ENCODE data around the gene ATP12A. TPM values are rescaled to one million over a fixed set of nuclear protein-coding genes. Genes with fewer than 3 reads are reported as not detected.

The ATP12A gene
- total and polyA plus RNA-seq, 2 donors, result 0.28 to 2.2 TPM

GRCh38 chr13:24744247-24744646, 64.0 kb downstream of the ATP12A start:
- no peak for DNase-seq (ENCODE audit: low read depth in 6 of 9, low spot score in 9 of 9)
- peaks cover 45 to 60% of the 10 kb centered on the region in 2 donors for H3K27me3 ChIP-seq (ENCODE audit: control insufficient read depth in 2 of 2, insufficient read depth in 1 of 2, low read length in 1 of 2)
- H3K4me3 ChIP-seq (ENCODE audit: low read length in 2 of 2), result no peak overlapping the region
- WGBS, result 92% methylated on average over 6 of the region's 6 CpGs
- no peaks in the 10 kb centered on the region for H3K9me3 ChIP-seq (ENCODE audit: control insufficient read depth in 2 of 2, insufficient read depth in 1 of 2, low read length in 1 of 2)
- peaks cover 0 to 3% of the 10 kb centered on the region in 2 donors for H3K4me1 ChIP-seq (ENCODE audit: control insufficient read depth in 2 of 2, insufficient read depth in 2 of 2, low read length in 2 of 2)
- no peak overlapping the region for H3K27ac ChIP-seq (ENCODE audit: low read depth in 1 of 2, low read length in 1 of 2)
- H3K36me3 ChIP-seq (ENCODE audit: control insufficient read depth in 2 of 2, insufficient read depth in 2 of 2, low read length in 1 of 2), result no peaks in the 10 kb centered on the region

GRCh38 chr13:24745516-24745860, 65.3 kb downstream of the ATP12A start:
- no peak overlapping the region for H3K27ac ChIP-seq (ENCODE audit: low read depth in 1 of 2, low read length in 1 of 2)
- peaks cover 0 to 3% of the 10 kb centered on the region in 2 donors for H3K4me1 ChIP-seq (ENCODE audit: control insufficient read depth in 2 of 2, insufficient read depth in 2 of 2, low read length in 2 of 2)
- H3K9me3 ChIP-seq (ENCODE audit: control insufficient read depth in 2 of 2, insufficient read depth in 1 of 2, low read length in 1 of 2), result no peaks in the 10 kb centered on the region
- DNase-seq (ENCODE audit: low read depth in 6 of 9, low spot score in 9 of 9), result no peak
- no peak overlapping the region for H3K4me3 ChIP-seq (ENCODE audit: low read length in 2 of 2)
- H3K36me3 ChIP-seq (ENCODE audit: control insufficient read depth in 2 of 2, insufficient read depth in 2 of 2, low read length in 1 of 2), result no peaks in the 10 kb centered on the region
- peaks cover 45 to 69% of the 10 kb centered on the region in 2 donors for H3K27me3 ChIP-seq (ENCODE audit: control insufficient read depth in 2 of 2, insufficient read depth in 1 of 2, low read length in 1 of 2)
- 47% methylated on average over 24 of the region's 24 CpGs for WGBS

DNA sequence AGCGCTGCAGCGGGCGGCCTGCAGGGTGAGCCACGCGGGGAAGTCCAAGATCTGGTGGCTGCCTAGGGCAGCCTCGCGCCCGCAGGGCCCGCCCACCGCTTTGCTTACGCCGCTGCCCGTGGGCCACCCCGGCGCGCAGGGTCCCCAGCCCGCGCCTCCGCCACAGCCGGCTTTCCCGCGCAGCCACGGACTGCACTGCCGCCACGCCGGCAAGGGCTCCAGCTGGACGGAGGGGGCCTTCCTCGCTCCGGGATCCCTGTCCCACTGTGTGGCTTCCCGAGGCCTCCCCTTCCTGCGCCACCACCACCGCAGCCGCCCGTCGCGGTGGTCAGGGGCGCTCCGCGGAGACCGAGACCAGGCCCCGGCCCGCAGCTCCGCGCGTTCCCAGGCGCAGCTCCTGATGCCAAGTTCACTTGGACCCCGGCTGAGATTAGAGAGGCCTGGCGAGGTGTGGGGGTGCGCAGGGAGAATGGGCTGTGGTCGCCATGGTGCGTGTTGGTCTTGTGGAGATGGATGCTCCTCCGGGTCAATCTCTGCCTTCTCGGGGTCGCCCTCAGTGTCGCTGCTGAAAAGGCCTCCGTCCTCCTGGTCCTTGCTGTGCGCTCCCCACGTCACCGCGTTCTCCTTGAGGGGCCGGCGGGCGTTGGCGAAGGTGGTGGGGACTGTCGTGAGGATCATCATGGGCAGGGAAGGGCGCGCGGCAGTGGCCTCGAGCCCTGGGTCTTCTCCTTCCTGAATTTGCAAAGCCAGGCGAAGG, 65.8 kb downstream of the ATP12A start:
- H3K4me3 ChIP-seq (ENCODE audit: low read length in 2 of 2), result no peak overlapping the region
- H3K36me3 ChIP-seq (ENCODE audit: control insufficient read depth in 2 of 2, insufficient read depth in 2 of 2, low read length in 1 of 2), result no peaks in the 10 kb centered on the region
- peaks cover 45 to 69% of the 10 kb centered on the region in 2 donors for H3K27me3 ChIP-seq (ENCODE audit: control insufficient read depth in 2 of 2, insufficient read depth in 1 of 2, low read length in 1 of 2)
- peaks cover 0 to 3% of the 10 kb centered on the region in 2 donors for H3K4me1 ChIP-seq (ENCODE audit: control insufficient read depth in 2 of 2, insufficient read depth in 2 of 2, low read length in 2 of 2)
- WGBS, result 4% methylated on average over 70 of the region's 70 CpGs
- no peak for DNase-seq (ENCODE audit: low read depth in 6 of 9, low spot score in 9 of 9)
- H3K27ac ChIP-seq (ENCODE audit: low read depth in 1 of 2, low read length in 1 of 2), result no peak overlapping the region
- no peaks in the 10 kb centered on the region for H3K9me3 ChIP-seq (ENCODE audit: control insufficient read depth in 2 of 2, insufficient read depth in 1 of 2, low read length in 1 of 2)

GRCh38 chr13:24746618-24747247, 66.5 kb downstream of the ATP12A start:
- no peak overlapping the region for H3K27ac ChIP-seq (ENCODE audit: low read depth in 1 of 2, low read length in 1 of 2)
- 1% methylated on average over 56 of the region's 56 CpGs for WGBS
- H3K27me3 ChIP-seq (ENCODE audit: control insufficient read depth in 2 of 2, insufficient read depth in 1 of 2, low read length in 1 of 2), result peaks cover 45 to 69% of the 10 kb centered on the region in 2 donors
- peak overlapping the region in 1 of 2 donors; percentile 33 for H3K4me3 ChIP-seq (ENCODE audit: low read length in 2 of 2)
- no peak for DNase-seq (ENCODE audit: low read depth in 6 of 9, low spot score in 9 of 9)
- no peaks in the 10 kb centered on the region for H3K36me3 ChIP-seq (ENCODE audit: control insufficient read depth in 2 of 2, insufficient read depth in 2 of 2, low read length in 1 of 2)
- peaks cover 0 to 3% of the 10 kb centered on the region in 2 donors for H3K4me1 ChIP-seq (ENCODE audit: control insufficient read depth in 2 of 2, insufficient read depth in 2 of 2, low read length in 2 of 2)
- no peaks in the 10 kb centered on the region for H3K9me3 ChIP-seq (ENCODE audit: control insufficient read depth in 2 of 2, insufficient read depth in 1 of 2, low read length in 1 of 2)

- H3K36me3 ChIP-seq (ENCODE audit: control insufficient read depth in 2 of 2, insufficient read depth in 2 of 2, low read length in 1 of 2), result no peaks in the 10 kb centered on the region
- peak overlapping the region in 1 of 2 donors; percentile 33 for H3K4me3 ChIP-seq (ENCODE audit: low read length in 2 of 2)
- peaks cover 45 to 69% of the 10 kb centered on the region in 2 donors for H3K27me3 ChIP-seq (ENCODE audit: control insufficient read depth in 2 of 2, insufficient read depth in 1 of 2, low read length in 1 of 2)
- no peak overlapping the region for H3K27ac ChIP-seq (ENCODE audit: low read depth in 1 of 2, low read length in 1 of 2)
- no peak for DNase-seq (ENCODE audit: low read depth in 6 of 9, low spot score in 9 of 9)
- peaks cover 0 to 3% of the 10 kb centered on the region in 2 donors for H3K4me1 ChIP-seq (ENCODE audit: control insufficient read depth in 2 of 2, insufficient read depth in 2 of 2, low read length in 2 of 2)
- no peaks in the 10 kb centered on the region for H3K9me3 ChIP-seq (ENCODE audit: control insufficient read depth in 2 of 2, insufficient read depth in 1 of 2, low read length in 1 of 2)
- 2% methylated on average over 61 of the region's 61 CpGs for WGBS
These were observed 67.2 kb downstream of the ATP12A start for GRCh38 chr13:24747248-24748060.

DNA sequence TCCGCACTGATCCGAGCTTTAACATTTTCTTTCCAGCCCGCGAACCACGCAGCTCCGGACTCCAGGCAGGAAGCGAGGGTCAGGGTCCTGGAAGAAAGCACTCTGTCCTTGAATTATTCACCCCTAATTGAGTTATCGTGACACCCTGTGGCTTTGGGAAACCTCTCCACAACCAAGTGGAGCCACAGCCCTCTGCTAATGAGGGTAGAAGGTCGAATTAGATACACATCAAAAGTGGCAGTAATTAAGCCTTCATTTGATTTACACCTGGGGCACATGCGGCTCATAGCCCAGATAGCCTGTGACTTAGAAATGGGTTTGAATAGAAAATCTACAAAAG, 67.8 kb downstream of the ATP12A start:
- Histone ChIP-seq H3K27ac (ENCODE audit: low read depth in 1 of 2, low read length in 1 of 2) (no peak overlapping the region), H3K4me3 (ENCODE audit: low read length in 2 of 2) (no peak overlapping the region), H3K27me3 (ENCODE audit: control insufficient read depth in 2 of 2, insufficient read depth in 1 of 2, low read length in 1 of 2) (peaks cover 45 to 66% of the 10 kb centered on the region in 2 donors), H3K36me3 (ENCODE audit: control insufficient read depth in 2 of 2, insufficient read depth in 2 of 2, low read length in 1 of 2) (no peaks in the 10 kb centered on the region), H3K9me3 (ENCODE audit: control insufficient read depth in 2 of 2, insufficient read depth in 1 of 2, low read length in 1 of 2) (no peaks in the 10 kb centered on the region), H3K4me1 (ENCODE audit: control insufficient read depth in 2 of 2, insufficient read depth in 2 of 2, low read length in 2 of 2) (no peaks in the 10 kb centered on the region)
- 5% methylated on average over 10 of the region's 10 CpGs for WGBS
- DNase-seq (ENCODE audit: low read depth in 6 of 9, low spot score in 9 of 9), result no peak

DNA sequence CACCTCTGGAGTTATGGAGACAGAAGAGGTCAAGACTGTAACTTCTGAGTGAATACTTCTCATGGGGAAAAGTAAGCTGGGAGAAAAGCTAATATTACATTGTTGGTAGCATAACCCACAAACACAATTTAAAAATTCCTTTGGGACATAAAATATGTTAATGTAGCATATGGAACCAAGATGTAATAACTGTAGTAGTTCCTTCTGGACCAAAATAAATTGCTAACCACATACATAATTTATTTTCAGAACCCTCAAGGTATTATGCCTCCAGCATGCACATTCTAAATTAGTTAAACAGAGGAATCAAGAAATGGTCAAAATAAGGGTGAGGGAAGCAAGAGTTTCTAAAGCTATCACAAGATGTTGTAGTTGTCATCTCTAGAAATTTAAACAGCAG, 79.0 kb downstream of the ATP12A start:
- Histone ChIP-seq H3K27me3 (ENCODE audit: control insufficient read depth in 2 of 2, insufficient read depth in 1 of 2, low read length in 1 of 2) (no peaks in the 10 kb centered on the region), H3K4me3 (ENCODE audit: low read length in 2 of 2) (no peak overlapping the region), H3K4me1 (ENCODE audit: control insufficient read depth in 2 of 2, insufficient read depth in 2 of 2, low read length in 2 of 2) (no peaks in the 10 kb centered on the region), H3K36me3 (ENCODE audit: control insufficient read depth in 2 of 2, insufficient read depth in 2 of 2, low read length in 1 of 2) (no peaks in the 10 kb centered on the region), H3K27ac (ENCODE audit: low read depth in 1 of 2, low read length in 1 of 2) (no peak overlapping the region), H3K9me3 (ENCODE audit: control insufficient read depth in 2 of 2, insufficient read depth in 1 of 2, low read length in 1 of 2) (peaks cover 1 to 3% of the 10 kb centered on the region in 2 donors)
- DNase-seq (ENCODE audit: low read depth in 6 of 9, low spot score in 9 of 9), result no peak
